GM23338 (cell line): ENCODE data around the gene SLC13A3. TPM values are rescaled to one million over a fixed set of nuclear protein-coding genes. Genes with fewer than 3 reads are reported as not detected.

Experiments
- ATAC-seq: fragments of 200-7000 bp; cut with Tn5 transposase; 3 replicates; pipeline ENCODE4 v1.9.1; 2020
- DNase-seq: peaks from one replicate; pipeline ENCODE4 v3.0.0-alpha.2; 2015; ENCODE audit warnings: low spot score
- H2AFZ ChIP-seq: fragments of 200-600 bp; sonication (generic); 2 replicates; pipeline ENCODE4 v1.8.0; 2016; ENCODE audit warnings: antibody characterized with exemption, mild to moderate bottlenecking, moderate library complexity
- H3F3A ChIP-seq: fragments of 200-600 bp; sonication (generic); replicated peaks from 2 replicates; pipeline ENCODE4 v1.8.0; 2017; ENCODE audit warnings: antibody characterized with exemption, mixed run types, low read depth
- H3K27ac ChIP-seq: fragments of 200-600 bp; sonication (generic); 2 replicates; pipeline ENCODE4 v1.6.1; 2016; ENCODE audit warnings: low read depth
- H3K27me3 ChIP-seq: fragments of 200-600 bp; sonication (generic); 2 replicates; pipeline ENCODE4 v1.8.0; 2016; ENCODE audit warnings: mild to moderate bottlenecking, mixed run types, moderate library complexity; ENCODE audit not compliant: insufficient read depth
- H3K36me3 ChIP-seq: fragments of 200-600 bp; sonication (generic); 2 replicates; pipeline ENCODE4 v1.8.0; 2016; ENCODE audit warnings: mild to moderate bottlenecking; ENCODE audit not compliant: insufficient read depth
- H3K4me1 ChIP-seq: fragments of 200-600 bp; sonication (generic); 2 replicates; pipeline ENCODE4 v1.8.0; 2016; ENCODE audit warnings: mild to moderate bottlenecking, moderate library complexity; ENCODE audit not compliant: insufficient read depth
- H3K4me2 ChIP-seq: fragments of 200-600 bp; sonication (generic); 2 replicates; pipeline ENCODE4 v1.7.1; 2017; ENCODE audit warnings: mixed run types
- H3K4me3 ChIP-seq: fragments of 200-600 bp; sonication (generic); 2 replicates; pipeline ENCODE4 v1.6.1; 2016; ENCODE audit warnings: mixed run types
- H3K79me2 ChIP-seq: fragments of 200-600 bp; sonication (generic); replicated peaks from 2 replicates; pipeline ENCODE4 v1.8.0; 2017; ENCODE audit warnings: mild to moderate bottlenecking; ENCODE audit not compliant: insufficient read depth
- H3K9me2 ChIP-seq: fragments of 200-600 bp; sonication (generic); 2 replicates; pipeline ENCODE4 v1.8.0; 2017; ENCODE audit not compliant: insufficient read depth
- H4K20me1 ChIP-seq: fragments of 200-600 bp; sonication (generic); replicated peaks from 2 replicates; pipeline ENCODE4 v1.8.0; 2017; ENCODE audit warnings: mild to moderate bottlenecking; ENCODE audit not compliant: insufficient read depth
- H3K27ac Mint-ChIP-seq: 2 replicates; pipeline ENCODE4 v1.8.0; 2020; ENCODE audit warnings: inconsistent platforms, mild to moderate bottlenecking, moderate library complexity, mixed read lengths
- H3K27me3 Mint-ChIP-seq: 3 replicates; pipeline ENCODE4 v1.8.0; 2022; ENCODE audit warnings: low read depth, mild to moderate bottlenecking, moderate library complexity, mixed read lengths, inconsistent platforms; ENCODE audit not compliant: insufficient read depth, poor library complexity
- H3K36me3 Mint-ChIP-seq: 3 replicates; pipeline ENCODE4 v1.8.0; 2021; ENCODE audit warnings: low read depth, mild to moderate bottlenecking, inconsistent platforms, moderate library complexity, mixed read lengths
- H3K4me1 Mint-ChIP-seq: 3 replicates; pipeline ENCODE4 v1.8.0; 2020; ENCODE audit warnings: mild to moderate bottlenecking, inconsistent platforms, mixed read lengths
- H3K4me3 Mint-ChIP-seq: 3 replicates; pipeline ENCODE4 v1.8.0; 2021; ENCODE audit warnings: moderate library complexity, mild to moderate bottlenecking, inconsistent platforms, mixed read lengths
- H3K9me3 Mint-ChIP-seq: 3 replicates; pipeline ENCODE4 v1.8.0; 2020; ENCODE audit warnings: moderate library complexity, mild to moderate bottlenecking, inconsistent platforms, mixed read lengths
- CREB1 ChIP-seq: fragments of 250-450 bp; sonication (Bioruptor Pico); IDR thresholded peaks from 2 replicates; pipeline ENCODE4 v1.5.0; 2020; ENCODE audit warnings: low read depth, mild to moderate bottlenecking, moderate library complexity
- ETS1 ChIP-seq: IDR thresholded peaks from 2 replicates; pipeline ENCODE4 v1.6.1; 2016; ENCODE audit warnings: antibody characterized with exemption
- EZH2 ChIP-seq: fragments of 200-600 bp; sonication (generic); IDR thresholded peaks from one replicate; pipeline ENCODE4 v1.8.0; 2017; ENCODE audit warnings: antibody characterized with exemption, mild to moderate bottlenecking, low read depth; ENCODE audit not compliant: unreplicated experiment
- EZH2phosphoT487 ChIP-seq: fragments of 200-600 bp; sonication (generic); IDR thresholded peaks from one replicate; pipeline ENCODE4 v1.8.1; 2018; ENCODE audit warnings: antibody characterized with exemption; ENCODE audit not compliant: unreplicated experiment
- JUNB ChIP-seq: IDR thresholded peaks from one replicate; pipeline ENCODE4 v1.6.1; 2016; ENCODE audit warnings: antibody characterized with exemption; ENCODE audit not compliant: unreplicated experiment
- NANOG ChIP-seq: IDR thresholded peaks from 2 replicates; pipeline ENCODE4 v1.6.1; 2016; ENCODE audit warnings: antibody characterized with exemption, borderline replicate concordance
- POLR2AphosphoS5 ChIP-seq: IDR thresholded peaks from 2 replicates; pipeline ENCODE4 v1.6.1; 2016; ENCODE audit warnings: antibody characterized with exemption, low read depth
- REST ChIP-seq: IDR thresholded peaks from one replicate; pipeline ENCODE4 v1.6.1; 2018; ENCODE audit warnings: antibody characterized with exemption; ENCODE audit not compliant: unreplicated experiment
- STAT1 ChIP-seq: IDR thresholded peaks from one replicate; pipeline ENCODE4 v1.6.1; 2016; ENCODE audit warnings: antibody characterized with exemption; ENCODE audit not compliant: unreplicated experiment
- ZNF114 ChIP-seq: fragments of 250-450 bp; sonication (Bioruptor Pico); IDR thresholded peaks from 2 replicates; pipeline ENCODE4 v1.5.0; 2020; ENCODE audit warnings: mild to moderate bottlenecking, moderate library complexity
- ZNF331 ChIP-seq: fragments of 250-450 bp; sonication (Bioruptor Pico); IDR thresholded peaks from 2 replicates; pipeline ENCODE4 v1.5.0; 2020; ENCODE audit warnings: low read depth, mild to moderate bottlenecking, moderate library complexity
- polyA plus RNA-seq: library from polyadenylated mRNA; unstranded; fragments of >200 nt; fragmentation: Nextera tagmentation; extraction: Ambion mirVana; gene quantifications from 2 replicates; pipeline ENCODE4 v1.2.1, GENCODE V29; 2016
- total RNA-seq: library from RNA; depleted of rRNA; stranded (reverse); fragments of >200 nt; shearing (Covaris generic); gene quantifications from 2 replicates; pipeline ENCODE4 v1.2.3, GENCODE V29; 2014
- TF ChIP-seq, protein P1 (sequence below), 2 experiments: fragments of 200-600 bp in 1 of 2; sonication (generic) in 1 of 2; conservative IDR thresholded peaks; 2 replicates each; pipeline versions ENCODE4 v1.5.1 to v1.6.1; 2016 to 2017; ENCODE audit warnings: antibody characterized with exemption in 2 of 2, low read depth in 2 of 2, mild to moderate bottlenecking in 2 of 2, moderate library complexity in 1 of 2
- TF ChIP-seq, protein P2 (sequence below): fragments of 250-450 bp; sonication (Bioruptor Pico); IDR thresholded peaks from 2 replicates; pipeline ENCODE4 v1.5.0; 2020; ENCODE audit warnings: mild to moderate bottlenecking, moderate library complexity

Gene SLC13A3
- total and polyA plus RNA-seq, 2 experiments from 2014 or later: 8.6 to 9.1 TPM

- H3K9me2 ChIP-seq: no peaks in the 10 kb centered on the region
- H3K4me2 ChIP-seq: no peak overlapping the region
- H4K20me1 ChIP-seq: no peaks in the 10 kb centered on the region
- no peak overlapping the region for H2AFZ ChIP-seq
- H3K9me3 Mint-ChIP-seq: peaks cover 14% of the 10 kb centered on the region
- peaks cover 14% of the 10 kb centered on the region for H3K36me3 Mint-ChIP-seq
- H3K4me1 Mint-ChIP-seq: peaks cover 4% of the 10 kb centered on the region; the same call in 2 of the 3 replicates
- H3K27ac Mint-ChIP-seq: no peak overlapping the region
- H3K27me3 Mint-ChIP-seq: peaks cover 1% of the 10 kb centered on the region
- ATAC-seq (no peak), DNase-seq (no peak)
- H3K4me3 Mint-ChIP-seq: no peak overlapping the region
- TF ChIP-seq ETS1: no peak
- TF ChIP-seq, protein P1, sequence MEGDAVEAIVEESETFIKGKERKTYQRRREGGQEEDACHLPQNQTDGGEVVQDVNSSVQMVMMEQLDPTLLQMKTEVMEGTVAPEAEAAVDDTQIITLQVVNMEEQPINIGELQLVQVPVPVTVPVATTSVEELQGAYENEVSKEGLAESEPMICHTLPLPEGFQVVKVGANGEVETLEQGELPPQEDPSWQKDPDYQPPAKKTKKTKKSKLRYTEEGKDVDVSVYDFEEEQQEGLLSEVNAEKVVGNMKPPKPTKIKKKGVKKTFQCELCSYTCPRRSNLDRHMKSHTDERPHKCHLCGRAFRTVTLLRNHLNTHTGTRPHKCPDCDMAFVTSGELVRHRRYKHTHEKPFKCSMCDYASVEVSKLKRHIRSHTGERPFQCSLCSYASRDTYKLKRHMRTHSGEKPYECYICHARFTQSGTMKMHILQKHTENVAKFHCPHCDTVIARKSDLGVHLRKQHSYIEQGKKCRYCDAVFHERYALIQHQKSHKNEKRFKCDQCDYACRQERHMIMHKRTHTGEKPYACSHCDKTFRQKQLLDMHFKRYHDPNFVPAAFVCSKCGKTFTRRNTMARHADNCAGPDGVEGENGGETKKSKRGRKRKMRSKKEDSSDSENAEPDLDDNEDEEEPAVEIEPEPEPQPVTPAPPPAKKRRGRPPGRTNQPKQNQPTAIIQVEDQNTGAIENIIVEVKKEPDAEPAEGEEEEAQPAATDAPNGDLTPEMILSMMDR (conservative IDR thresholded peaks at IDR 0.05; ENCODE audit: low read depth in 2 of 2): no peak
- TF ChIP-seq EZH2phosphoT487: no peak
- TF ChIP-seq REST: no peak
- no peak for TF ChIP-seq NANOG
- no peak for TF ChIP-seq CREB1
- TF ChIP-seq EZH2: no peak
- TF ChIP-seq, protein P2, sequence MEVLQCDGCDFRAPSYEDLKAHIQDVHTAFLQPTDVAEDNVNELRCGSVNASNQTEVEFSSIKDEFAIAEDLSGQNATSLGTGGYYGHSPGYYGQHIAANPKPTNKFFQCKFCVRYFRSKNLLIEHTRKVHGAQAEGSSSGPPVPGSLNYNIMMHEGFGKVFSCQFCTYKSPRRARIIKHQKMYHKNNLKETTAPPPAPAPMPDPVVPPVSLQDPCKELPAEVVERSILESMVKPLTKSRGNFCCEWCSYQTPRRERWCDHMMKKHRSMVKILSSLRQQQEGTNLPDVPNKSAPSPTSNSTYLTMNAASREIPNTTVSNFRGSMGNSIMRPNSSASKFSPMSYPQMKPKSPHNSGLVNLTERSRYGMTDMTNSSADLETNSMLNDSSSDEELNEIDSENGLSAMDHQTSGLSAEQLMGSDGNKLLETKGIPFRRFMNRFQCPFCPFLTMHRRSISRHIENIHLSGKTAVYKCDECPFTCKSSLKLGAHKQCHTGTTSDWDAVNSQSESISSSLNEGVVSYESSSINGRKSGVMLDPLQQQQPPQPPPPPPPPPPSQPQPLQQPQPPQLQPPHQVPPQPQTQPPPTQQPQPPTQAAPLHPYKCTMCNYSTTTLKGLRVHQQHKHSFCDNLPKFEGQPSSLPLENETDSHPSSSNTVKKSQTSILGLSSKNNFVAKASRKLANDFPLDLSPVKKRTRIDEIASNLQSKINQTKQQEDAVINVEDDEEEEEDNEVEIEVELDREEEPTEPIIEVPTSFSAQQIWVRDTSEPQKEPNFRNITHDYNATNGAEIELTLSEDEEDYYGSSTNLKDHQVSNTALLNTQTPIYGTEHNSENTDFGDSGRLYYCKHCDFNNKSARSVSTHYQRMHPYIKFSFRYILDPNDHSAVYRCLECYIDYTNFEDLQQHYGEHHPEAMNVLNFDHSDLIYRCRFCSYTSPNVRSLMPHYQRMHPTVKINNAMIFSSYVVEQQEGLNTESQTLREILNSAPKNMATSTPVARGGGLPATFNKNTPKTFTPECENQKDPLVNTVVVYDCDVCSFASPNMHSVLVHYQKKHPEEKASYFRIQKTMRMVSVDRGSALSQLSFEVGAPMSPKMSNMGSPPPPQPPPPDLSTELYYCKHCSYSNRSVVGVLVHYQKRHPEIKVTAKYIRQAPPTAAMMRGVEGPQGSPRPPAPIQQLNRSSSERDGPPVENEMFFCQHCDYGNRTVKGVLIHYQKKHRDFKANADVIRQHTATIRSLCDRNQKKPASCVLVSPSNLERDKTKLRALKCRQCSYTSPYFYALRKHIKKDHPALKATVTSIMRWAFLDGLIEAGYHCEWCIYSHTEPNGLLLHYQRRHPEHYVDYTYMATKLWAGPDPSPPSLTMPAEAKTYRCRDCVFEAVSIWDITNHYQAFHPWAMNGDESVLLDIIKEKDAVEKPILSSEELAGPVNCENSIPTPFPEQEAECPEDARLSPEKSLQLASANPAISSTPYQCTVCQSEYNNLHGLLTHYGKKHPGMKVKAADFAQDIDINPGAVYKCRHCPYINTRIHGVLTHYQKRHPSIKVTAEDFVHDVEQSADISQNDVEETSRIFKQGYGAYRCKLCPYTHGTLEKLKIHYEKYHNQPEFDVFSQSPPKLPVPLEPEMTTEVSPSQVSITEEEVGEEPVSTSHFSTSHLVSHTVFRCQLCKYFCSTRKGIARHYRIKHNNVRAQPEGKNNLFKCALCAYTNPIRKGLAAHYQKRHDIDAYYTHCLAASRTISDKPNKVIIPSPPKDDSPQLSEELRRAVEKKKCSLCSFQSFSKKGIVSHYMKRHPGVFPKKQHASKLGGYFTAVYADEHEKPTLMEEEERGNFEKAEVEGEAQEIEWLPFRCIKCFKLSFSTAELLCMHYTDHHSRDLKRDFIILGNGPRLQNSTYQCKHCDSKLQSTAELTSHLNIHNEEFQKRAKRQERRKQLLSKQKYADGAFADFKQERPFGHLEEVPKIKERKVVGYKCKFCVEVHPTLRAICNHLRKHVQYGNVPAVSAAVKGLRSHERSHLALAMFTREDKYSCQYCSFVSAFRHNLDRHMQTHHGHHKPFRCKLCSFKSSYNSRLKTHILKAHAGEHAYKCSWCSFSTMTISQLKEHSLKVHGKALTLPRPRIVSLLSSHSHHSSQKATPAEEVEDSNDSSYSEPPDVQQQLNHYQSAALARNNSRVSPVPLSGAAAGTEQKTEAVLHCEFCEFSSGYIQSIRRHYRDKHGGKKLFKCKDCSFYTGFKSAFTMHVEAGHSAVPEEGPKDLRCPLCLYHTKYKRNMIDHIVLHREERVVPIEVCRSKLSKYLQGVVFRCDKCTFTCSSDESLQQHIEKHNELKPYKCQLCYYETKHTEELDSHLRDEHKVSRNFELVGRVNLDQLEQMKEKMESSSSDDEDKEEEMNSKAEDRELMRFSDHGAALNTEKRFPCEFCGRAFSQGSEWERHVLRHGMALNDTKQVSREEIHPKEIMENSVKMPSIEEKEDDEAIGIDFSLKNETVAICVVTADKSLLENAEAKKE: no peak
- no peak for TF ChIP-seq ZNF114 (CRISPR knock-in tag)
- no peak for TF ChIP-seq JUNB
- no peak for TF ChIP-seq ZNF331 (CRISPR knock-in tag)
- TF ChIP-seq STAT1: no peak
- no peak for TF ChIP-seq POLR2AphosphoS5
- no peak overlapping the region for H3K27ac ChIP-seq
- no peaks in the 10 kb centered on the region for H3K4me1 ChIP-seq
- H3K4me3 ChIP-seq: no peak overlapping the region
- no peaks in the 10 kb centered on the region for H3K27me3 ChIP-seq
- H3K79me2 ChIP-seq: no peaks in the 10 kb centered on the region
- no peaks in the 10 kb centered on the region for H3F3A ChIP-seq
- no peaks in the 10 kb centered on the region for H3K36me3 ChIP-seq
Measured at GRCh38 chr20:46576774-46577395, 74.4 kb downstream of the SLC13A3 start.
